ENCODE measurements around the gene MCFD2.

MCFD2 gene

GRCh38 chr2:46873604-46874068 is 42.0 kb downstream of the MCFD2 start:
- no peak for DNase-seq (ENCODE audit: low read depth, low spot score)

- DNase-seq (ENCODE audit: low read depth, low spot score) = no peak
Measured at GRCh38 chr2:46872902-46873603, 42.6 kb downstream of the MCFD2 start.

- no peak for DNase-seq (ENCODE audit: low read depth, low spot score)
Measured at GRCh38 chr2:46871976-46872381, 43.6 kb downstream of the MCFD2 start.

- DNase-seq (ENCODE audit: low read depth, low spot score) = no peak
Measured at GRCh38 chr2:46870051-46870839, 45.4 kb downstream of the MCFD2 start.

- DNase-seq (ENCODE audit: low read depth, low spot score) = no peak
Measured at GRCh38 chr2:46869621-46870020, 46.0 kb downstream of the MCFD2 start.

GRCh38 chr2:46866770-46867246 is 48.8 kb downstream of the MCFD2 start:
- no peak for DNase-seq (ENCODE audit: low read depth, low spot score)

GRCh38 chr2:46865181-46865970 is 50.2 kb downstream of the MCFD2 start:
- no peak for DNase-seq (ENCODE audit: low read depth, low spot score)

GRCh38 chr2:46863882-46864281 is 51.7 kb downstream of the MCFD2 start:
- DNase-seq (ENCODE audit: low read depth, low spot score) = no peak

GRCh38 chr2:46862514-46862913 is 53.1 kb downstream of the MCFD2 start:
- no peak for DNase-seq (ENCODE audit: low read depth, low spot score)

- DNase-seq (ENCODE audit: low read depth, low spot score) = no peak
Measured at GRCh38 chr2:46861916-46862315, 53.7 kb downstream of the MCFD2 start.

- no peak for DNase-seq (ENCODE audit: low read depth, low spot score)
Measured at GRCh38 chr2:46859482-46859881, 56.1 kb downstream of the MCFD2 start.

GRCh38 chr2:46858702-46859090 is 56.9 kb downstream of the MCFD2 start:
- no peak for DNase-seq (ENCODE audit: low read depth, low spot score)

- DNase-seq (ENCODE audit: low read depth, low spot score) = no peak
Measured at GRCh38 chr2:46857871-46858701, 57.5 kb downstream of the MCFD2 start.

- no peak for DNase-seq (ENCODE audit: low read depth, low spot score)
Measured at GRCh38 chr2:46856336-46856735, 59.3 kb downstream of the MCFD2 start.

- no peak for DNase-seq (ENCODE audit: low read depth, low spot score)
Measured at GRCh38 chr2:46855805-46856204, 59.8 kb downstream of the MCFD2 start.

- DNase-seq (ENCODE audit: low read depth, low spot score) = no peak
Measured at GRCh38 chr2:46854260-46854659, 61.3 kb downstream of the MCFD2 start.

GRCh38 chr2:46852598-46852997 is 63.0 kb downstream of the MCFD2 start:
- no peak for DNase-seq (ENCODE audit: low read depth, low spot score)

GRCh38 chr2:46852124-46852523 is 63.5 kb downstream of the MCFD2 start:
- DNase-seq (ENCODE audit: low read depth, low spot score) = no peak

All from activated CD4-positive, CD25-positive, alpha-beta regulatory T cell treated with anti-CD3 and anti-CD28 coated beads, Interleukin-2, amount 50 U/mL, for 16 hours (primary cell).